GM12878 (cell line): ENCODE measurements around the gene SLC22A23. TPM values are rescaled to one million over a fixed set of nuclear protein-coding genes. Genes with fewer than 3 reads are reported as not detected.

Experiments used
- ATF7 ChIP-seq: fragments of 450-650 bp; IDR thresholded peaks from 2 replicates; pipeline ENCODE4 v1.6.1; 2016; ENCODE audit warnings: low read depth, mild to moderate bottlenecking
- BRCA1 ChIP-seq: IDR thresholded peaks from 2 replicates; pipeline ENCODE4 v1.6.1; 2011; ENCODE audit warnings: low read depth, low read length, improper control_type of control experiment
- CHD4 ChIP-seq: fragments of 200-600 bp; sonication (generic); IDR thresholded peaks from 2 replicates; pipeline ENCODE4 v1.6.1; 2016; ENCODE audit warnings: mild to moderate bottlenecking
- HDAC2 ChIP-seq: fragments of 200-600 bp; sonication (generic); IDR thresholded peaks from 2 replicates; pipeline ENCODE4 v1.6.1; 2017
- IKZF2 ChIP-seq, 2 experiments: fragments of 450-650 bp; IDR thresholded peaks; 2 replicates each; pipeline ENCODE4 v1.6.1; 2017; ENCODE audit warnings: mild to moderate bottlenecking in 2 of 2, moderate library complexity in 2 of 2
- LARP7 ChIP-seq: fragments of 450-650 bp; IDR thresholded peaks from 2 replicates; pipeline ENCODE4 v1.6.1; 2017; ENCODE audit warnings: mild to moderate bottlenecking
- MEF2B ChIP-seq: fragments of 450-650 bp; IDR thresholded peaks from 2 replicates; pipeline ENCODE4 v1.6.1; 2018; ENCODE audit warnings: mild to moderate bottlenecking, moderate library complexity; ENCODE audit not compliant: partially characterized antibody, poor library complexity, severe bottlenecking
- MTA2 ChIP-seq: fragments of 450-650 bp; IDR thresholded peaks from 2 replicates; pipeline ENCODE4 v1.6.1; 2016; ENCODE audit warnings: low read depth, mild to moderate bottlenecking, moderate library complexity
- NFXL1 ChIP-seq: fragments of 450-650 bp; IDR thresholded peaks from 2 replicates; pipeline ENCODE4 v1.6.1; 2017; ENCODE audit warnings: antibody characterized with exemption, mild to moderate bottlenecking, borderline replicate concordance
- POLR2AphosphoS5 ChIP-seq: IDR thresholded peaks from 2 replicates; pipeline ENCODE4 v1.6.1; 2011; ENCODE audit warnings: mild to moderate bottlenecking, low read length, inconsistent platforms
- RAD51 ChIP-seq: fragments of 450-650 bp; IDR thresholded peaks from 2 replicates; pipeline ENCODE4 v1.6.1; 2016; ENCODE audit warnings: moderate library complexity, mild to moderate bottlenecking, inconsistent platforms
- SMAD5 ChIP-seq: IDR thresholded peaks from 2 replicates; pipeline ENCODE4 v1.6.1; 2016; ENCODE audit warnings: antibody characterized with exemption, low read depth
- SPI1 ChIP-seq: IDR thresholded peaks from 2 replicates; pipeline ENCODE4 v1.6.1; 2011; ENCODE audit warnings: low read depth, mild to moderate bottlenecking, low read length, moderate library complexity, borderline replicate concordance; ENCODE audit not compliant: insufficient read depth
- SREBF1 ChIP-seq: IDR thresholded peaks from 2 replicates; pipeline ENCODE4 v1.6.1; 2012; ENCODE audit warnings: mild to moderate bottlenecking, low read length
- SUPT20H ChIP-seq: IDR thresholded peaks from 2 replicates; pipeline ENCODE4 v1.6.1; 2011; ENCODE audit warnings: low read depth, mild to moderate bottlenecking, low read length, moderate library complexity, borderline replicate concordance; ENCODE audit not compliant: control insufficient read depth
- TCF12 ChIP-seq: IDR thresholded peaks from 2 replicates; pipeline ENCODE4 v1.6.1; 2011; ENCODE audit warnings: low read depth, mild to moderate bottlenecking, low read length
- WRNIP1 ChIP-seq: IDR thresholded peaks from 2 replicates; pipeline ENCODE4 v1.6.1; 2011; ENCODE audit warnings: low read depth, low read length, improper control_type of control experiment, borderline replicate concordance
- ZNF274 ChIP-seq: IDR thresholded peaks from one replicate; pipeline ENCODE4 v1.8.0; 2011; ENCODE audit not compliant: insufficient read length, insufficient read depth
- ZNF687 ChIP-seq: fragments of 450-650 bp; IDR thresholded peaks from 2 replicates; pipeline ENCODE4 v1.6.1; 2017; ENCODE audit warnings: mild to moderate bottlenecking, moderate library complexity
- polyA plus RNA-seq, 11 experiments: library from polyadenylated mRNA; depleted of rRNA in 4 of 11; unstranded in 6 of 11; stranded (reverse) in 5 of 11; fragments of >200 nt; fragmentation: Nextera tagmentation in 4 of 11; fragmentation: Illumina TruSeq in 1 of 11; extraction: Ambion mirVana in 4 of 11; extraction: Trizol in 1 of 11; gene quantifications; 1 replicate in 1 of 11; 2 replicates in 10 of 11; pipeline versions ENCODE4 v1.2.1 to v1.2.3, GENCODE V29; 2011 to 2016; ENCODE audit warnings: inconsistent platforms in 2 of 11, missing spikeins in 2 of 11, low read depth in 1 of 11
- total RNA-seq, 4 experiments: library from RNA; depleted of rRNA in 3 of 4; stranded (reverse); fragments of >200 nt in 3 of 4; fragmentation: Illumina TruSeq in 1 of 4; extraction: Trizol in 1 of 4; gene quantifications; 2 replicates each; pipeline versions ENCODE4 v1.2.1 to v1.2.3, GENCODE V29; 2013 to 2021
- TF ChIP-seq, protein P1 (sequence below): IDR thresholded peaks from 2 replicates; pipeline ENCODE4 v1.6.1; 2012; ENCODE audit warnings: low read length, inconsistent platforms
- TF ChIP-seq, protein P2 (sequence below): fragments of 450-650 bp; IDR thresholded peaks from 2 replicates; pipeline ENCODE4 v1.6.1; 2016; ENCODE audit warnings: mild to moderate bottlenecking

SLC22A23 gene
- total and polyA plus RNA-seq, 10 of the 15 experiments (the other 5 are each of a cell fraction or from before 2014, with no cell fraction given): 0.20 to 2.4 (median 0.74) TPM

- TF ChIP-seq, protein P1, sequence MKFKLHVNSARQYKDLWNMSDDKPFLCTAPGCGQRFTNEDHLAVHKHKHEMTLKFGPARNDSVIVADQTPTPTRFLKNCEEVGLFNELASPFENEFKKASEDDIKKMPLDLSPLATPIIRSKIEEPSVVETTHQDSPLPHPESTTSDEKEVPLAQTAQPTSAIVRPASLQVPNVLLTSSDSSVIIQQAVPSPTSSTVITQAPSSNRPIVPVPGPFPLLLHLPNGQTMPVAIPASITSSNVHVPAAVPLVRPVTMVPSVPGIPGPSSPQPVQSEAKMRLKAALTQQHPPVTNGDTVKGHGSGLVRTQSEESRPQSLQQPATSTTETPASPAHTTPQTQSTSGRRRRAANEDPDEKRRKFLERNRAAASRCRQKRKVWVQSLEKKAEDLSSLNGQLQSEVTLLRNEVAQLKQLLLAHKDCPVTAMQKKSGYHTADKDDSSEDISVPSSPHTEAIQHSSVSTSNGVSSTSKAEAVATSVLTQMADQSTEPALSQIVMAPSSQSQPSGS: no peak
- TF ChIP-seq NFXL1: no peak
- 0 out of 2 replicates have a peak, but pooled peaks have one; percentile 27 for TF ChIP-seq RAD51
- TF ChIP-seq SUPT20H: no peak
- TF ChIP-seq WRNIP1: no peak
- TF ChIP-seq ZNF274: no peak
- no peak for TF ChIP-seq SMAD5
- TF ChIP-seq SPI1: no peak
- TF ChIP-seq MTA2: peak; percentile 58; the same call in 1 of the 2 replicates
- TF ChIP-seq ATF7: no peak
- TF ChIP-seq SREBF1: no peak
- TF ChIP-seq LARP7: no peak
- TF ChIP-seq TCF12: no peak
- TF ChIP-seq MEF2B: peak; percentile 31
- 0 out of 2 replicates have a peak, but pooled peaks have one; percentile 40 for TF ChIP-seq ZNF687
- peak; percentile 22 to 62; a peak in 2 of 4 replicates for TF ChIP-seq IKZF2 (IDR thresholded peaks at IDR 0.05)
- TF ChIP-seq, protein P2, sequence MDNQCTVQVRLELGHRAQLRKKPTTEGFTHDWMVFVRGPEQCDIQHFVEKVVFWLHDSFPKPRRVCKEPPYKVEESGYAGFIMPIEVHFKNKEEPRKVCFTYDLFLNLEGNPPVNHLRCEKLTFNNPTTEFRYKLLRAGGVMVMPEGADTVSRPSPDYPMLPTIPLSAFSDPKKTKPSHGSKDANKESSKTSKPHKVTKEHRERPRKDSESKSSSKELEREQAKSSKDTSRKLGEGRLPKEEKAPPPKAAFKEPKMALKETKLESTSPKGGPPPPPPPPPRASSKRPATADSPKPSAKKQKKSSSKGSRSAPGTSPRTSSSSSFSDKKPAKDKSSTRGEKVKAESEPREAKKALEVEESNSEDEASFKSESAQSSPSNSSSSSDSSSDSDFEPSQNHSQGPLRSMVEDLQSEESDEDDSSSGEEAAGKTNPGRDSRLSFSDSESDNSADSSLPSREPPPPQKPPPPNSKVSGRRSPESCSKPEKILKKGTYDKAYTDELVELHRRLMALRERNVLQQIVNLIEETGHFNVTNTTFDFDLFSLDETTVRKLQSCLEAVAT: no peak
- no peak for TF ChIP-seq BRCA1
- no peak for TF ChIP-seq HDAC2
- TF ChIP-seq CHD4: no peak
- TF ChIP-seq POLR2AphosphoS5: no peak
Observed at GRCh38 chr6:3385660-3386151, 71.1 kb downstream of the SLC22A23 start (continued).
